Bone marrow (tissue), 2 donors: ENCODE measurements around the gene SDK1.

ENCODE experiments used
- DNase-seq, 2 donors: peaks; one replicate each; lab custom pipeline; 2025; lab: John Stamatoyannopoulos, UW

SDK1 gene

DNA sequence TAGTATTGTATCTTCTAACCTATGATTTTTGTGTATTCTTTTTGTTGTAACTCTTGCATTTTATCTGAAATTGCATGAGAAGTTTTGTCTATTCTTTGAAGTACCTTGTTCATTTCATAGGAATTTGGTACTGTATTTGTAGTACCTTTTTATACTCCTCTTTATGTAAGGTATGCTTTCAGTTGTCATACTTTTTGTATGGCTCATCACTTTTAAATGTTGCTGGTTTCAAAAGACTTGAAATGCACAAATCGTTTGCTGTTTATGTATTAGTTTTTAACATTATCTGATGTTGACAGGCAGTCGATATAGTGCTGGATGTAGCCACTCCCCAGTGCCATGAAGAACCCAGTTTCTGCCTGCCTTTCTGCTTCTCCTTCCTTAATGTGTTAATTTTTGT is 158.1 kb downstream of the SDK1 start:
- no peak for DNase-seq

DNA sequence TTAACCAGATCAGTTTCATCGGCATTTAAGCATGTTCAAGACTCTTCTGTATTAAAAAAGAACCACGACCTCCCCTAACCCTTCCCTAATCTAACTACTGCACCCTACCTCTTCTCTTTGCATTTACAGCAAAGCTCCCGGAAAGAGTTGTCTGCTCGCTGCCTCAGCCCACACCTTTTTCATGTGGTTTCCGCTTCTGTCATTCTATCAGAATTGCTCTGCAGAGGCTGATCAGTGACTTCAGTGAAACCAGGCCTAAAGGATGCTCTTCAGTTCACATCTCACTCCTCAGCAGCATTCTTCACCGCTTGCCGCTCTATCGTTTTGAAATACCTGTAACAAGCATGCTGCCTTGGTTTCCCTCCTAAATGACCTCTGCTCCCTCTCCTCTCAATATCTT is 160.9 kb downstream of the SDK1 start:
- DNase-seq, result no peak

- no peak for DNase-seq
Observed at GRCh38 chr7:3463696-3464095, 162.6 kb downstream of the SDK1 start.

DNA sequence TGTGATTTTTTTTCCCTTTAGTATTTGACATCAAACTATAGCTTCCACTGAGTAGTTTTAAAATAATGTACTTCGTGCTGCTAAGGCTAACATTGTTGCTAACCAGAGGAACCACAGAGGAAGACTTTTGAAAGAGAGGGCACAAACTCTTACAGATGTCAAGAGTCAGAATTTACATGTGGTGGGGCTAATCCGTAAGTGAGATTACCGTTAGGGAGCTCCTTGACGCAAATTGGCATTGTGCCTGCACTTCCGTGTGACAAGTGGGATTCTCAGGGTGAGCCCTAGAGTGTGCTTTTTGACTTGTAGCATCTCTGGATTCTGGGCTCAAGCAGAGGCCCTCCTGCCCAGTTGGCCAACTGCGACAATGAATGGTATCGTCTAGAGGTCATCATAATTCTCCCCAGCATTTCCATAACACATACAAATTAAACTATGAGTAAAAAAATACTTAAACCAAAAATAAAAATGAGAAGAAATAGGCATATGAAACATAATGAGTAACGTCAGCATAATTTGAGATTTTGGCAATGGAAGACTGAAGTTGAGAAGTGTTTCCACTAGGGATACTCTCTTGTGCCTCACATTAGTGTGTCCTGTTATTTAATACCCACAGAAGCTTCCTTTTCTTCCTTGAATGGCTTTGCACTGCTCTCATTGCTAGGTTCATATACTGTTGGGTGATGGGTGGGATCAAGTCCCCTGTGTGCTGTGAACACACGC is 164.0 kb downstream of the SDK1 start:
- no peak for DNase-seq

DNA sequence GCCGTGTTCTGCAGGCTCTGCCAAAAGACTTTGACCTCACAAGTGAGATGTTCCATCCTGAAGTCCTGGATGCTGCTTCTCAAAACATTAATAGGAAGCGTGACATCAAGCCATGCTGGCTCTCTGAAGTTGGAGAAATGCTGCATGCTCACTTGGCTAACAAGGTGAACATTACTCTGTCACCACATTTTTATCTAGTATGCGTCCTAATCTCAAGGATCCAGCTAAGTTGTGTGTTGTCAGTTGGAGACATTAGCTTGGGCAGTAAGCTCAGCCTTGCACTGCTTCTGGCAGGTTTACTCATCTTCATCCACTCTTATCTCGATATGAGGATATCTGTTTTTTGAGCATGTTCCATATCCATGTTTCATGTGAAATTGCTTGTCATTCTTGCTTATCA is 165.2 kb downstream of the SDK1 start:
- DNase-seq, result no peak

GRCh38 chr7:3469641-3470040 is 168.6 kb downstream of the SDK1 start:
- DNase-seq, result no peak

GRCh38 chr7:3480197-3480596 is 179.1 kb downstream of the SDK1 start:
- DNase-seq, result no peak

DNA sequence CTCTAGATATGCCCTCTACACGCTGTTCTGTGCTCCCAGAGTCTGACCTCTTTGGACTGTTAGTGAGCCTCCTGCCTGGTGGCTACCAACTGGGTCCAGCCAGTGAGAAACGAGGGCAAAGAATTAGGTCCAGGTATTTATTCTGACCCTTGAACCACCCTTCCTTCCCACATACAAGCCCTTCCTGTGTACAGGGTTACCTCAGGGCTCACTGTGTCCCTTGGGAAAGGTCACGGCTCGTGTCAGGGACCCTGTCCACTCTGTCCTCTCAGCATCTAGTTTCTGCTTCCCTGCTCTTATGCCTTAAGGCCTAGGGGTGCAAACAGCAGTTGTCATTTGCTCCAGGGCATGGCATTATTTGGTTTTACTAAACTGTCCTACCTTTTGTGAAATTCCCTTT is 180.4 kb downstream of the SDK1 start:
- no peak for DNase-seq

- DNase-seq, result no peak
Observed at GRCh38 chr7:3482147-3482921, 181.3 kb downstream of the SDK1 start.

GRCh38 chr7:3486841-3487240 is 185.8 kb downstream of the SDK1 start:
- no peak for DNase-seq

GRCh38 chr7:3488829-3489228 is 187.8 kb downstream of the SDK1 start:
- DNase-seq, result no peak

DNA sequence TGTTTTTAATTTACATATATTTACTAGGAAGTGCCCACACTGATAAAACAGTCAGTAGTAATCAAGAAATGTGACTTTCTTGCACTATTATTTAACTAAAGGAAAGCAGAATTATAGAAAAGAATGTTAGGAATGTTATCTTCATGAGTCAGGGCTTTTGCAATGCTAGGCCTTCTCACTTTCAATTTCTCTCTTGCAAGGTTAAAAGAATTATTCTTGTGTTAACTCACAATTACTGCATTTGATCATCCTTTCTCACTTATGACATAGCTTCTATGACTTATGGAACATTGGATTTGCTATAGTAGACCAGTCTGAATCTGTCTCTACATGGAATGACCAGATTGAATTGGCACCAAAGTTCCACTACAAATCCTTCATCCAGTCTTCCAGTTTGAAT is 192.4 kb downstream of the SDK1 start:
- DNase-seq, result no peak

DNA sequence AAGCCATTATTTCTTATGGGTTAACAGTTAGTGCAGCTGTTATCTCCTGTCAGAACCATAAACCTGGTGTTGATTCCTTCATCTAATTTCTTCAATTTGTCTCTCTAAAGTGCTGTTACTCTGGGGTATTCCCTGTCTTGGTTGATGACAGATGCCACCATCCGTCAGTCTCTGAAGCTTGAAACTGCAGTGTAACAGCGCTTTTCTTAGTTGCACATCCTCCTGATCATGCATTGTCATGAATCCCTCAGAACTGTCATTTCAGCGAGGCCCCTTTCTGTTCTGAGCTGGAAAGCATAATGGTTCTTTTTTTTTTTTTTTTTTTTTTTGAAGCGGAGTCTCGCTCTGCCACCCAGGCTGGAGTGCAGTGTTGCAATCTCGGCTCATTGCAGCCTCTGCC is 193.9 kb downstream of the SDK1 start:
- DNase-seq, result no peak

DNA sequence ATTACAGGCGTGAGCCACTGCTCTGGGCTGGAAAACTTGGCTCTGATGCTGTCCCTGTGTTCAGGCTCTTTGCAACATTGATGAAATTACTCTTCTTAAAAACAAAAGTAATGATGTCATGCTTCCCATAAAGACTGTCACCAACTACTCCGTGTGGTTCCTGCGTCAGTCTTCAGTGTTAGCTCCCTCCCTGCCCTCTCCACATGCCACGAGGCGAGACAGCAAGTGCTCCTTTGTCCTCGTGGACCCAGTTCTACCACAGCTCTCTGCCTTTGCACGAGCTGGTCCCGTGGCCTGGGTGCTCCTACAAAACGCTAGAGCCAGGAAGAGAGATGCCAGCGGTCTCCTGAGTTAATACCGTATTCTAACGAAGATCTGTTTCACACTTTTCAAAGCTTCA is 194.5 kb downstream of the SDK1 start:
- DNase-seq, result no peak

DNA sequence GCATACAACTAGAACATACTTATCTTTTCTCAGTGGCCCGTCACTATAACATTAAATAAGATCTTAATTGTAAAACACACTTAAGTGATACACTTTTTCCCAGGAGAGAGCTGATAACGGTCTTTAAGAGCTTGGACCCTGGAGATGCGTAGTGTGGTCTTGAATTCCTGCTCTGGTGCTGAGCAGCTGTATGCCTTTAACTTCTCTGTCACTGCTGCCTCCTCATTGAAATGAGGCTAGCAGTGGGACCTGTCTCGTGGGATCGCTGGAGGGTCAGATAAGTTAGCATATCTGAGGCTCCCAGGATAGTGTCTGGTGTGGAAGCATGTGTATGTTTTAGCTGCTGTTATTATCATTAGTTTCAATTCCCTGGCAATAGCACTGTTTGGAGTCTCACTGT is 194.9 kb downstream of the SDK1 start:
- DNase-seq, result no peak

DNA sequence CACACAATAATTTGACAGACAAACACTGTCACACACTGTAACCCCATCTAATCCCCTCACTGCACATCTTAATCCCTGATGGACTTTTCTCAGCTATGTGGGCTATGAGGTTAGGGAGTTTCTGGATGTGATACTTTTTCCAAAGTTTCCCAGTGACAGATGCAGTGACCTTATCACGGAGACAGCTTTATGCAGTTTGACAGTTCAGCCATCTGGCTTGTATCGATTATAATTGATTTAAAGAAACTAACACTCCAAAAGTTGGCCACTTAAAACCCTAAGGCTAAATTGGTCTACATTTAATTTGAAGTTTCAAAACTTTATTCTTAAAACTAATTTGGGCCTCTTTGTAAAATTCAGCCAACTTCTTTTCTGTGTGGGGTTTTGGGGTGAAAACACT is 196.7 kb downstream of the SDK1 start:
- DNase-seq, result no peak

DNA sequence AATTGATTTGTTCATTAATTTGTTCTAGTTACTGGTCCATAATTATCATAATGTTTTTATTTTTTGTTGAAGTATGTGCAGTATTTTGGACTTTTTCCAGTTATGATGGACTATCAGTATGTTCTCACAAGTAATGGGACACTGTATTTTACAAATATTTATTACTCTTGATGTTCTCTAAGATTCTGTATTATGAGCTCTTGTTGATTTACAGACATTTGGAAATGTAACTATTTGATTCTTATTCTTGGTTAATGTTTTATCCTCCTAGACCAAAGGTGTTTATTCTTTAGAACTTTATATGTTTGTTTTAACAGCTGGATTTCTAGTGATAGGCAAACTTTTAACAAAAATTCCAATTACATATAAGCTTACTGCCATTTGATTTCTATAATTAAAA is 200.6 kb downstream of the SDK1 start:
- DNase-seq, result no peak

GRCh38 chr7:3504384-3504783 is 203.3 kb downstream of the SDK1 start:
- DNase-seq, result no peak

GRCh38 chr7:3510101-3511020 is 209.3 kb downstream of the SDK1 start:
- no peak for DNase-seq

- DNase-seq, result no peak
Observed at GRCh38 chr7:3517344-3517743, 216.3 kb downstream of the SDK1 start.

GRCh38 chr7:3518546-3518945 is 217.5 kb downstream of the SDK1 start:
- no peak for DNase-seq

DNA sequence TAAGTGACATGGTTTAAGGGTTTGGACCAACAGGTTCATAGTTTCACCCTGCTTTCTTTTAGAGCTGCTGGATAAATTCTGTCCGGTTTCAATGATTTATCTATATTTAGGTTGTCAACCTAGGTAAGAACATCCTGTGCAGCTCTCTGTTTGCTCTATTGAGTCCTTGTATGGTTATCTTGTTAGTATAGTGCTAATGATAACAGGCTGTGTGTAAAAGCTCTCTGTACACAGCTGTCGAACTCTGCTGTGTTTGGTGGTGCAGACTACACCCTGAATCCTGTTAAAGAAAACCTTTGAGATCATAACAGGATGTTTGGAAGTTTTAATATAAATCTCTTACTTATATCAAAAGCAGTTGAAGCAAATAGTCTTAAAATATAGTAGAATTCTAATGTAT is 219.2 kb downstream of the SDK1 start:
- no peak for DNase-seq
